ENCODE results near the gene SH3PXD2A. TPM values are rescaled to one million over a fixed set of nuclear protein-coding genes. Genes with fewer than 3 reads are reported as not detected.

The SH3PXD2A gene
- total RNA-seq, 5 donors from 2014 or later (not counting 1 experiment from before 2014, with no cell fraction given) = 5.8 to 11.8 (median 9.8) TPM

DNA sequence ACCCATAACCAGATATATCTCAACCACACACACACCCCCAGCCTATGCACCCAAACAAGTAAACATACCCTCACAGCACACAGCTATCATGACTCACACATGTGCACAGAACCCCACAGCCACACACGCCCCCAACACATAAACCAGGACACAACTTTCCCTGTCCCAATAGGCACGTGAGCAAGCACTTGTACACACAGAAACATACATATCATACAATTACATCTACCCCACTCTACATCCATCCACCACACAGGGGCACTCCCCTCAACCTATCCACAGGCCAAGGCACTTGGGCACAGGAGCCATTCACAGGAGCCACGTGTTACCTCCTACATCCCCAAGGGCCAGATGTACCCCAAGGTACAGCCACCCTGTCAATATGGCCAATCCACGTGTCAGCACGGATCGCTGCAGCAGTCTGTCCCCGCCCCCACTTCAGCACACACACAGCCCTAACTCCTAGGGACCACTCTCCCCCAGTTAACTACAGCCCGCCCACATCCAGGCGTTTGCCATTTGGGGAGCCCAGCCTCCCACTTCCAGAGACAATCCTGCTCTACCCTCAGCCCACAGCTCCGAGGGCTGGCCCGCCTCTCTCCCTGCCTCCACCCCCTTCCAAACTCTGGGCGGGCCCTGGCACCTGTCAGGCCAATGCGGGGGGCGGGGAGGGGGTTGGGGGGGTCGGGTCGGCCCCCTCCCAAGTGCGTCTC, 163.5 kb downstream of the SH3PXD2A start:
- Histone ChIP-seq H3K27ac (ENCODE audit: low read length) (no peak overlapping the region), H3K4me1 (ENCODE audit: control insufficient read depth in 1 of 2, extremely low read depth in 1 of 2, insufficient read depth in 2 of 2, low read length in 2 of 2) (peaks cover 9 to 40% of the 10 kb centered on the region in 2 experiments), H3K9me3 (no peaks in the 10 kb centered on the region), H3K36me3 (ENCODE audit: control insufficient read depth in 2 of 2, extremely low read depth in 1 of 2, insufficient read depth in 1 of 2, low read length in 1 of 2) (no peaks in the 10 kb centered on the region), H3K27me3 (replicated peaks in 1 of 2; ENCODE audit: control insufficient read depth in 2 of 2, extremely low read depth in 1 of 2, insufficient read depth in 2 of 2, low read length in 1 of 2) (peaks cover 0 to 12% of the 10 kb centered on the region in 2 experiments), H3K4me3 (ENCODE audit: control insufficient read depth in 1 of 2, extremely low read depth in 1 of 2, low read length in 1 of 2) (no peak overlapping the region)
- Mint-ChIP-seq H3K4me3 (peak overlapping the region; percentile 37 to 91 (median 47)), H3K4me1 (peaks cover 23 to 37% (median 29%) of the 10 kb centered on the region in 3 donors), H3K36me3 (no peaks in the 10 kb centered on the region), H3K9me3 (no peaks in the 10 kb centered on the region), H3K27ac (peak overlapping the region; percentile 25 to 68), H3K27me3 (peaks cover 0 to 3% of the 10 kb centered on the region in 2 donors)
- DNase-seq (no peak), ATAC-seq (replicated peaks in 1 of 4) (no peak)
- ChIA-PET POLR2A (interaction anchor here in 1 of 2 donors (0.6 kb wide), 1 partner anchor 14 kb away, joined by 3 read pairs; no protein-coding TSS in a partner anchor), CTCF (interaction anchor here in 1 of 2 donors (0.5 to 1.2 kb wide), 2 partner anchors 13 to 85 kb away, joined by 4 to 5 read pairs; no protein-coding TSS in a partner anchor)
- WGBS (ENCODE audit: insufficient coverage) = 81% methylated on average over 7 of the region's 17 CpGs

DNA sequence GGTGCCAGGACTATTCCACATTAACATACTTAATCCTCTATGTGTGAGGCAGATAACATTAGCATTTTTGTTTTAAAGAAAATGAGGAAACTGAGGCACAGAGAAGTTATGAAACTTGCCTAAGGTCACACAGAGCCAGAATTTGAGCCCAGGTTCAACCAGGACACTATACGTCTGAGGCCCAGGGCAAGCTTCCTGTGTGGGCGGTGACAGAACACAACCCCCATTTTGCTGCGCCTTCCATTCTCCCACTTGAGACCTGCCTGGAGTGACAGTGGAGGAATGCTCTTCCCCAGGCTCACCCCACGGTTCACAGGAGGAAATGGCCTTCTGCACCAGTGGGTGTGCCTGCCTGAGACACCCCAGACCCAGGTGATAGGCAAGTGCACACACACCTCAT, 164.1 kb downstream of the SH3PXD2A start:
- no peak for ATAC-seq (replicated peaks in 1 of 4)
- H3K27me3 ChIP-seq (replicated peaks in 1 of 2; ENCODE audit: control insufficient read depth in 2 of 2, extremely low read depth in 1 of 2, insufficient read depth in 2 of 2, low read length in 1 of 2) = peaks cover 0 to 12% of the 10 kb centered on the region in 2 experiments
- no peaks in the 10 kb centered on the region for H3K36me3 Mint-ChIP-seq
- H3K4me3 ChIP-seq (ENCODE audit: control insufficient read depth in 1 of 2, extremely low read depth in 1 of 2, low read length in 1 of 2) = no peak overlapping the region
- no peaks in the 10 kb centered on the region for H3K9me3 ChIP-seq
- ChIA-PET POLR2A (interaction anchor here in 1 of 2 donors (0.6 kb wide), 1 partner anchor 14 kb away, joined by 3 read pairs; no protein-coding TSS in a partner anchor), CTCF (interaction anchor here in 1 of 2 donors (1.2 kb wide), 1 partner anchor 12 kb away, joined by 5 read pairs; no protein-coding TSS in a partner anchor)
- peak overlapping the region; percentile 25 to 68 for H3K27ac Mint-ChIP-seq
- H3K4me1 ChIP-seq (ENCODE audit: control insufficient read depth in 1 of 2, extremely low read depth in 1 of 2, insufficient read depth in 2 of 2, low read length in 2 of 2) = peaks cover 9 to 34% of the 10 kb centered on the region in 2 experiments
- peaks cover 0 to under 1% of the 10 kb centered on the region in 2 donors for H3K27me3 Mint-ChIP-seq
- peak overlapping the region; percentile 37 to 91 (median 47) for H3K4me3 Mint-ChIP-seq
- H3K4me1 Mint-ChIP-seq = peaks cover 18 to 31% (median 23%) of the 10 kb centered on the region in 3 donors
- no peak overlapping the region for H3K27ac ChIP-seq (ENCODE audit: low read length)
- 36% methylated on average over 1 of the region's 4 CpGs for WGBS (ENCODE audit: insufficient coverage)
- no peaks in the 10 kb centered on the region for H3K9me3 Mint-ChIP-seq
- no peaks in the 10 kb centered on the region for H3K36me3 ChIP-seq (ENCODE audit: control insufficient read depth in 2 of 2, extremely low read depth in 1 of 2, insufficient read depth in 1 of 2, low read length in 1 of 2)
- no peak for DNase-seq

GRCh38 chr10:103690281-103690680, 165.1 kb downstream of the SH3PXD2A start:
- no peaks in the 10 kb centered on the region for H3K9me3 Mint-ChIP-seq
- H3K4me3 Mint-ChIP-seq = no peak overlapping the region
- 86% methylated on average over 1 of the region's 2 CpGs for WGBS (ENCODE audit: insufficient coverage)
- DNase-seq (no peak), ATAC-seq (replicated peaks in 1 of 4) (no peak)
- no peaks in the 10 kb centered on the region for H3K27me3 Mint-ChIP-seq
- Histone ChIP-seq H3K27me3 (replicated peaks in 1 of 2; ENCODE audit: control insufficient read depth in 2 of 2, extremely low read depth in 1 of 2, insufficient read depth in 2 of 2, low read length in 1 of 2) (peaks cover 0 to 12% of the 10 kb centered on the region in 2 experiments), H3K4me1 (ENCODE audit: control insufficient read depth in 1 of 2, extremely low read depth in 1 of 2, insufficient read depth in 2 of 2, low read length in 2 of 2) (peaks cover 9 to 28% of the 10 kb centered on the region in 2 experiments), H3K36me3 (ENCODE audit: control insufficient read depth in 2 of 2, extremely low read depth in 1 of 2, insufficient read depth in 1 of 2, low read length in 1 of 2) (no peaks in the 10 kb centered on the region), H3K9me3 (no peaks in the 10 kb centered on the region), H3K4me3 (ENCODE audit: control insufficient read depth in 1 of 2, extremely low read depth in 1 of 2, low read length in 1 of 2) (no peak overlapping the region), H3K27ac (ENCODE audit: low read length) (no peak overlapping the region)
- peaks cover 16 to 23% (median 18%) of the 10 kb centered on the region in 3 donors for H3K4me1 Mint-ChIP-seq
- CTCF ChIA-PET = no interaction called here
- POLR2A ChIA-PET = interaction anchor here in 1 of 2 donors (1.0 kb wide), 1 partner anchor 29 kb away, joined by 3 read pairs; no protein-coding TSS in a partner anchor
- no peaks in the 10 kb centered on the region for H3K36me3 Mint-ChIP-seq
- peak overlapping the region; percentile 12 to 40 for H3K27ac Mint-ChIP-seq

DNA sequence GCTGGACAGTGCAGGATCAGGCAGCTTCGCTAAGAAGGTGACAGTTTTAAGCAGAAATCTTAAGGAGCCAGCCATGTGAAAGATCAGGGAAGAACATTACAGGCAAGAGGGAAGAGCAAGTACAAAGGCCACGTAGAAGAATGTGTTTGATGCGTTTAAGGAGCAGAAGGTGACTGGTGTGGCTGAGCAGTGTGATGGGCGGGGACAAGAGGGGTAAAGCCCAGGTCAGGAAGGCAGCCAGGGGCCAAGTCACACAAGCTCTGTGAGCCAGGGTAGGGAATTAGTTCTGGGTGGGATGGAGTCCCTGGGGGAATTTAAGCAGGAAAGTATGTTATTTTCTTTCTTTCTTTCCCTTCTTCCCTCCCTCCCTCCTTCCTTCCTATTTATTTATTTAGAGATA, 166.9 kb downstream of the SH3PXD2A start:
- no peaks in the 10 kb centered on the region for H3K36me3 Mint-ChIP-seq
- no peak for ATAC-seq (replicated peaks in 1 of 4)

GRCh38 chr10:103687718-103688117, 167.7 kb downstream of the SH3PXD2A start:
- Mint-ChIP-seq H3K27me3 (no peaks in the 10 kb centered on the region), H3K9me3 (no peaks in the 10 kb centered on the region), H3K27ac (no peak overlapping the region), H3K4me3 (no peak overlapping the region), H3K4me1 (peaks cover 10 to 12% (median 11%) of the 10 kb centered on the region in 3 donors), H3K36me3 (no peaks in the 10 kb centered on the region)
- CTCF ChIA-PET = interaction anchor here (1.0 to 2.4 kb wide), 2 partner anchors 11 to 82 kb away, joined by 4 to 18 read pairs; no protein-coding TSS in a partner anchor
- 90% methylated on average over 5 of the region's 5 CpGs for WGBS (ENCODE audit: insufficient coverage)
- DNase-seq = no peak
- no peaks in the 10 kb centered on the region for H3K9me3 ChIP-seq
- peaks cover 0 to 9% of the 10 kb centered on the region in 2 experiments for H3K4me1 ChIP-seq (ENCODE audit: control insufficient read depth in 1 of 2, extremely low read depth in 1 of 2, insufficient read depth in 2 of 2, low read length in 2 of 2)
- no peaks in the 10 kb centered on the region for H3K27me3 ChIP-seq (replicated peaks in 1 of 2; ENCODE audit: control insufficient read depth in 2 of 2, extremely low read depth in 1 of 2, insufficient read depth in 2 of 2, low read length in 1 of 2)
- no peak for ATAC-seq (replicated peaks in 1 of 4)
- POLR2A ChIA-PET = interaction anchor here in 1 of 2 donors (0.6 kb wide), 1 partner anchor 437 kb away, joined by 4 read pairs; no protein-coding TSS in a partner anchor
- no peak overlapping the region for H3K4me3 ChIP-seq (ENCODE audit: control insufficient read depth in 1 of 2, extremely low read depth in 1 of 2, low read length in 1 of 2)
- no peaks in the 10 kb centered on the region for H3K36me3 ChIP-seq (ENCODE audit: control insufficient read depth in 2 of 2, extremely low read depth in 1 of 2, insufficient read depth in 1 of 2, low read length in 1 of 2)
- H3K27ac ChIP-seq (ENCODE audit: low read length) = no peak overlapping the region

More for the DNA sequence above, 166.9 kb downstream of the SH3PXD2A start:
- no peaks in the 10 kb centered on the region for H3K36me3 ChIP-seq (ENCODE audit: control insufficient read depth in 2 of 2, extremely low read depth in 1 of 2, insufficient read depth in 1 of 2, low read length in 1 of 2)
- H3K4me1 Mint-ChIP-seq = peaks cover 12 to 14% (median 14%) of the 10 kb centered on the region in 3 donors
- POLR2A ChIA-PET = no interaction called here
- H3K9me3 Mint-ChIP-seq = no peaks in the 10 kb centered on the region
- no peaks in the 10 kb centered on the region for H3K27me3 Mint-ChIP-seq
- peaks cover 2 to 15% of the 10 kb centered on the region in 2 experiments for H3K4me1 ChIP-seq (ENCODE audit: control insufficient read depth in 1 of 2, extremely low read depth in 1 of 2, insufficient read depth in 2 of 2, low read length in 2 of 2)
- no peaks in the 10 kb centered on the region for H3K9me3 ChIP-seq
- WGBS (ENCODE audit: insufficient coverage) = 72% methylated on average over 4 of the region's 4 CpGs
- H3K4me3 Mint-ChIP-seq = no peak overlapping the region
- H3K27ac ChIP-seq (ENCODE audit: low read length) = no peak overlapping the region
- H3K27ac Mint-ChIP-seq = no peak overlapping the region
- no peak for DNase-seq
- no peak overlapping the region for H3K4me3 ChIP-seq (ENCODE audit: control insufficient read depth in 1 of 2, extremely low read depth in 1 of 2, low read length in 1 of 2)
- peaks cover 0 to 2% of the 10 kb centered on the region in 2 experiments for H3K27me3 ChIP-seq (replicated peaks in 1 of 2; ENCODE audit: control insufficient read depth in 2 of 2, extremely low read depth in 1 of 2, insufficient read depth in 2 of 2, low read length in 1 of 2)
- CTCF ChIA-PET = interaction anchor here (0.6 to 1.0 kb wide), 2 partner anchors 10 to 49 kb away, joined by 3 to 4 read pairs; no protein-coding TSS in a partner anchor

GRCh38 chr10:103687172-103687571, 168.2 kb downstream of the SH3PXD2A start:
- WGBS (ENCODE audit: insufficient coverage) = 78% methylated on average over 5 of the region's 6 CpGs
- no peak overlapping the region for H3K4me3 Mint-ChIP-seq
- H3K36me3 Mint-ChIP-seq = no peaks in the 10 kb centered on the region
- peaks cover 8 to 11% (median 10%) of the 10 kb centered on the region in 3 donors for H3K4me1 Mint-ChIP-seq
- POLR2A ChIA-PET = interaction anchor here in 1 of 2 donors (0.6 kb wide), 1 partner anchor 437 kb away, joined by 4 read pairs; no protein-coding TSS in a partner anchor
- no peak overlapping the region for H3K27ac ChIP-seq (ENCODE audit: low read length)
- H3K36me3 ChIP-seq (ENCODE audit: control insufficient read depth in 2 of 2, extremely low read depth in 1 of 2, insufficient read depth in 1 of 2, low read length in 1 of 2) = no peaks in the 10 kb centered on the region
- H3K27me3 ChIP-seq (replicated peaks in 1 of 2; ENCODE audit: control insufficient read depth in 2 of 2, extremely low read depth in 1 of 2, insufficient read depth in 2 of 2, low read length in 1 of 2) = no peaks in the 10 kb centered on the region
- ATAC-seq (replicated peaks in 1 of 4) (no peak), DNase-seq (no peak)
- peaks cover 0 to 4% of the 10 kb centered on the region in 2 experiments for H3K4me1 ChIP-seq (ENCODE audit: control insufficient read depth in 1 of 2, extremely low read depth in 1 of 2, insufficient read depth in 2 of 2, low read length in 2 of 2)
- no peak overlapping the region for H3K4me3 ChIP-seq (ENCODE audit: control insufficient read depth in 1 of 2, extremely low read depth in 1 of 2, low read length in 1 of 2)
- H3K27me3 Mint-ChIP-seq = no peaks in the 10 kb centered on the region
- no peaks in the 10 kb centered on the region for H3K9me3 ChIP-seq
- CTCF ChIA-PET = interaction anchor here (0.5 to 2.4 kb wide), 9 partner anchors 11 to 181 kb away, joined by 3 to 18 read pairs (median 4); no protein-coding TSS in a partner anchor
- no peaks in the 10 kb centered on the region for H3K9me3 Mint-ChIP-seq
- H3K27ac Mint-ChIP-seq = no peak overlapping the region

Data from T-cell (primary cell).